ENCODE results near the gene ARHGDIG.
"Not testable (repeated sequence)": the region's sequence is repeated elsewhere in the genome, so short reads cannot be mapped to it uniquely, and the experiment has no call there.

Gene ARHGDIG

GRCh38 chr16:280552-280951 lies at the start of gene ARHGDIG:
ARHGDIG (plus strand) TSS chr16:280591; CDS start chr16:280681, 90 bp downstream.
- DNase-seq, result no peak

- no peak for DNase-seq
These were observed 49.4 kb upstream of the ARHGDIG start for GRCh38 chr16:230949-231348.

GRCh38 chr16:234468-235305 lies 45.7 kb upstream of the ARHGDIG start, which contains the start of gene FAM234A:
FAM234A (plus strand) TSS chr16:234821; CDS start chr16:254414, 19,593 bp downstream.
- peak; percentile 94 to 96 for DNase-seq

- DNase-seq, result no peak
These were observed 40.5 kb upstream of the ARHGDIG start for GRCh38 chr16:239948-240277.

- DNase-seq, result no peak
These were observed 39.8 kb upstream of the ARHGDIG start for GRCh38 chr16:240559-240958.

GRCh38 chr16:242281-242680 lies 38.1 kb upstream of the ARHGDIG start:
- DNase-seq, result no peak

GRCh38 chr16:243348-243747 lies 37.0 kb upstream of the ARHGDIG start:
- no peak for DNase-seq

- no peak for DNase-seq
These were observed 35.3 kb upstream of the ARHGDIG start for GRCh38 chr16:245105-245504.

- DNase-seq, result no peak
These were observed 33.4 kb upstream of the ARHGDIG start for GRCh38 chr16:247027-247426.

- no peak for DNase-seq
These were observed 31.0 kb upstream of the ARHGDIG start for GRCh38 chr16:249431-249830.

GRCh38 chr16:252366-253337 lies 27.7 kb upstream of the ARHGDIG start:
- DNase-seq, result peak; percentile 38 to 52

- peak in 1 of 2 experiments; percentile 20 for DNase-seq
These were observed 26.6 kb upstream of the ARHGDIG start for GRCh38 chr16:253833-254232.

GRCh38 chr16:254461-254860 lies 25.9 kb upstream of the ARHGDIG start:
- DNase-seq, result no peak

GRCh38 chr16:255183-255582 lies 25.2 kb upstream of the ARHGDIG start:
- DNase-seq, result no peak

GRCh38 chr16:258091-258490 lies 22.3 kb upstream of the ARHGDIG start:
- DNase-seq, result not testable (repeated sequence)

GRCh38 chr16:259226-259625 lies 21.2 kb upstream of the ARHGDIG start:
- no peak for DNase-seq

- no peak for DNase-seq
These were observed 20.6 kb upstream of the ARHGDIG start for GRCh38 chr16:259814-260253.

- no peak for DNase-seq
These were observed 20.1 kb upstream of the ARHGDIG start for GRCh38 chr16:260326-260725.

GRCh38 chr16:261031-261691 lies 19.2 kb upstream of the ARHGDIG start:
- no peak for DNase-seq

GRCh38 chr16:262121-262745 lies 18.2 kb upstream of the ARHGDIG start:
- no peak for DNase-seq

GRCh38 chr16:263182-263774 lies 17.1 kb upstream of the ARHGDIG start:
- DNase-seq, result no peak

GRCh38 chr16:263944-264343 lies 16.4 kb upstream of the ARHGDIG start:
- no peak for DNase-seq
